Small intestine (tissue), 7 donors: ENCODE results near the gene TCHH. TPM values are rescaled to one million over a fixed set of nuclear protein-coding genes. Genes with fewer than 3 reads are reported as not detected.

Experiments
- DNase-seq, 2 donors: peaks; one replicate each; pipeline versions ENCODE4 v3.0.0 to v3.0.0-alpha.2; 2013
- FAIRE-seq: peaks from 2 replicates; lab custom pipeline; 2012; peaks lifted over from hg19 to GRCh38; lab: Jason Lieb, UNC
- H3K27ac ChIP-seq, 3 donors: one replicate each; pipeline ENCODE4 v1.5.1; 2013; ENCODE audit warnings: low read length in 2 of 3, mild to moderate bottlenecking in 2 of 3, control low read depth in 1 of 3, inconsistent platforms in 1 of 3, low read depth in 1 of 3, moderate library complexity in 1 of 3
- H3K27me3 ChIP-seq, 3 donors: one replicate each; pipeline ENCODE4 v1.6.1; 2013; ENCODE audit warnings: low read length in 3 of 3, inconsistent platforms in 1 of 3; ENCODE audit not compliant: control insufficient read depth in 3 of 3, insufficient read depth in 3 of 3
- H3K36me3 ChIP-seq, 3 donors: one replicate each; pipeline ENCODE4 v1.6.1; 2013; ENCODE audit warnings: low read length in 3 of 3, inconsistent platforms in 1 of 3, low read depth in 1 of 3, mild to moderate bottlenecking in 1 of 3, moderate library complexity in 1 of 3; ENCODE audit not compliant: control insufficient read depth in 3 of 3, insufficient read depth in 2 of 3
- H3K4me1 ChIP-seq, 3 donors: one replicate each; pipeline ENCODE4 v1.6.1; 2013; ENCODE audit warnings: low read length in 2 of 3, inconsistent platforms in 1 of 3, low read depth in 1 of 3, mild to moderate bottlenecking in 1 of 3, moderate library complexity in 1 of 3; ENCODE audit not compliant: control insufficient read depth in 3 of 3, insufficient read depth in 2 of 3
- H3K4me3 ChIP-seq, 3 donors: one replicate each; pipeline ENCODE4 v1.5.1; 2013; ENCODE audit warnings: low read length in 3 of 3, control low read depth in 1 of 3, inconsistent platforms in 1 of 3, low read depth in 1 of 3, mild to moderate bottlenecking in 1 of 3, moderate library complexity in 1 of 3
- H3K9me3 ChIP-seq, 2 donors: one replicate each; pipeline ENCODE4 v1.6.1; 2013; ENCODE audit warnings: low read depth in 1 of 2, low read length in 1 of 2; ENCODE audit not compliant: control insufficient read depth in 2 of 2, insufficient read depth in 1 of 2
- WGBS, 3 donors: extraction: QIAGEN DNeasy Blood & Tissue Kit; methylation state at CpG; one replicate each; pipeline ENCODE4 v1.1.7; 2013; 5-methylcytosine and 5-hydroxymethylcytosine counted together
- polyA plus RNA-seq, 4 donors: library from polyadenylated mRNA; stranded (reverse) in 3 of 4; unstranded in 1 of 4; fragments of 200-250 nt in 3 of 4; fragments of 120-200 nt in 1 of 4; gene quantifications; one replicate each; pipeline versions ENCODE4 v1.2.1 to v1.2.3, GENCODE V29; 2013
- donor health status: healthy with polysubstance abuse.
- donor health status: control.
- donor health status: control.
- donor health status: Bipolar disorder and iron deficiency.
- donor health status: healthy.

Gene TCHH
- polyA plus RNA-seq, 4 donors: 0.12 to 0.27 TPM; not detected in 2

GRCh38 chr1:152067929-152068328, 47.3 kb downstream of the TCHH start:
- no peak for FAIRE-seq
- H3K9me3 ChIP-seq: no peaks in the 10 kb centered on the region
- H3K27ac ChIP-seq: no peak overlapping the region
- 54 to 71% (median 60%) methylated on average over 1 of the region's 1 CpG for WGBS, 3 donors
- H3K4me1 ChIP-seq: no peaks in the 10 kb centered on the region
- H3K36me3 ChIP-seq: no peaks in the 10 kb centered on the region
- no peak for DNase-seq
- peaks cover 0 to 4% (median 3%) of the 10 kb centered on the region in 3 donors for H3K27me3 ChIP-seq
- no peak overlapping the region for H3K4me3 ChIP-seq

GRCh38 chr1:152067150-152067549, 48.1 kb downstream of the TCHH start:
- DNase-seq: no peak
- no peak for FAIRE-seq
- no peaks in the 10 kb centered on the region for H3K9me3 ChIP-seq
- no peak overlapping the region for H3K27ac ChIP-seq
- H3K4me3 ChIP-seq: no peak overlapping the region
- H3K36me3 ChIP-seq: no peaks in the 10 kb centered on the region
- peaks cover 0 to 4% (median 0%) of the 10 kb centered on the region in 3 donors for H3K27me3 ChIP-seq
- no peaks in the 10 kb centered on the region for H3K4me1 ChIP-seq

- no peak overlapping the region for H3K27ac ChIP-seq
- FAIRE-seq (no peak), DNase-seq (no peak)
- no peaks in the 10 kb centered on the region for H3K9me3 ChIP-seq
- no peaks in the 10 kb centered on the region for H3K36me3 ChIP-seq
- H3K4me3 ChIP-seq: no peak overlapping the region
- no peaks in the 10 kb centered on the region for H3K4me1 ChIP-seq
- peaks cover 0 to 4% (median 2%) of the 10 kb centered on the region in 3 donors for H3K27me3 ChIP-seq
Measured at GRCh38 chr1:152061952-152062351, 53.3 kb downstream of the TCHH start.

Other genes starting within 250 kb of the TCHH start
- 10 to 100 TPM in 2 of 4 donors, 1 to 10 TPM in 2; 5.7 to 36.3 (median 9.4) TPM for gene THEM4, start 205.9 kb downstream of the TCHH start, polyA plus RNA-seq
- gene S100A10, start 121.6 kb downstream of the TCHH start, polyA plus RNA-seq: 1,000 to 10,000 TPM in 2 of 4 donors, 100 to 1,000 TPM in 2; 547 to 1,355 (median 1,106) TPM
- 100 to 1,000 TPM; 237 to 551 (median 408) TPM for gene S100A11, start 78.4 kb downstream of the TCHH start, polyA plus RNA-seq
- gene TCHHL1, start 26.4 kb downstream of the TCHH start, polyA plus RNA-seq: not detected
- gene RPTN, start 43.8 kb upstream of the TCHH start, polyA plus RNA-seq: not detected
- gene HRNR, start 108.7 kb upstream of the TCHH start, polyA plus RNA-seq: under 1 TPM in 2 of 4 donors, not detected in 2; under 0.01 to 0.13 TPM
- gene FLG, start 209.8 kb upstream of the TCHH start, polyA plus RNA-seq: under 1 TPM in 2 of 4 donors, not detected in 2; 0.01 to 0.50 TPM
- under 1 TPM in 1 of 4 donors, not detected in 3; 0.04 TPM for gene FLG2, start 244.6 kb upstream of the TCHH start, polyA plus RNA-seq